GM12878 (cell line): Measurements from ENCODE around the gene CCDC24. TPM values are rescaled to one million over a fixed set of nuclear protein-coding genes. Genes with fewer than 3 reads are reported as not detected.

Source experiments
- ATAC-seq: fragments of 200-7000 bp; cut with Tn5 transposase; 3 replicates; pipeline ENCODE4 v1.9.1; 2020; ENCODE audit warnings: mild to moderate bottlenecking, moderate library complexity
- BruUV-seq: library from RNA; stranded (reverse); fragments of 400-500 nt; replicated peaks from 2 replicates; lab custom pipeline; 2021; lab: Mats Ljungman, UMichigan
- CTCF ChIA-PET: fragments of 300-600 bp; sonication (Branson Sonifier 250); formaldehyde crosslinking; extraction: SDS; loops from one replicate; lab custom pipeline; 2021; ENCODE audit warnings: inconsistent platforms; lab: Yijun Ruan, JAX
- POLR2A ChIA-PET: fragments of 350-600 bp; formaldehyde crosslinking; extraction: SDS; loops from one replicate; lab custom pipeline; 2021; ENCODE audit warnings: inconsistent platforms; lab: Charles Lee
- RAD21 ChIA-PET: fragments of 300-600 bp; sonication (Branson Sonifier 250); formaldehyde crosslinking; loops from one replicate; lab custom pipeline; 2023; ENCODE audit warnings: antibody characterized with exemption; ENCODE audit not compliant: unreplicated experiment; lab: Charles Lee
- SMC1A ChIA-PET: fragments of 300-600 bp; sonication (Branson Sonifier 250); formaldehyde crosslinking; loops from one replicate; lab custom pipeline; 2023; ENCODE audit not compliant: unreplicated experiment, uncharacterized antibody; lab: Charles Lee
- DNase-seq: peaks from one replicate; pipeline ENCODE4 v3.0.0-alpha.2; 2011; ENCODE audit warnings: low read depth, low spot score
- FAIRE-seq: peaks from 3 replicates; lab custom pipeline; 2011; peaks lifted over from hg19 to GRCh38; lab: Jason Lieb, UNC
- H2AFZ ChIP-seq: 2 replicates; pipeline ENCODE4 v1.6.0; 2011; ENCODE audit warnings: low read depth, low read length, control low read depth; ENCODE audit not compliant: control insufficient read depth
- H3K27ac ChIP-seq: 2 replicates; pipeline ENCODE4 v1.5.1; 2011; ENCODE audit warnings: control low read depth; ENCODE audit not compliant: control insufficient read depth, insufficient read depth
- H3K27me3 ChIP-seq, 2 experiments: replicated peaks in 1 of 2; 2 replicates each; pipeline versions ENCODE4 v1.6.0 to v1.6.1; 2011; ENCODE audit warnings: low read length in 1 of 2; ENCODE audit not compliant: control insufficient read depth in 2 of 2, insufficient read depth in 2 of 2
- H3K36me3 ChIP-seq, 2 experiments: 2 replicates each; pipeline ENCODE4 v1.5.1; 2011; ENCODE audit warnings: low read length in 1 of 2; ENCODE audit not compliant: control insufficient read depth in 2 of 2, insufficient read depth in 2 of 2
- H3K4me1 ChIP-seq: 2 replicates; pipeline ENCODE4 v1.6.1; 2011; ENCODE audit warnings: mild to moderate bottlenecking, low read length, moderate library complexity, mixed read lengths; ENCODE audit not compliant: control insufficient read depth, insufficient read depth
- H3K4me2 ChIP-seq: 2 replicates; pipeline ENCODE4 v1.6.0; 2011; ENCODE audit warnings: control low read depth; ENCODE audit not compliant: control insufficient read depth, insufficient read depth
- H3K4me3 ChIP-seq: fragments of 200-600 bp; sonication (generic); 2 replicates; pipeline ENCODE4 v1.5.1; 2016
- H3K79me2 ChIP-seq: 2 replicates; pipeline ENCODE4 v1.6.0; 2011; ENCODE audit warnings: low read length; ENCODE audit not compliant: control insufficient read depth, insufficient read depth
- H3K9ac ChIP-seq: 2 replicates; pipeline ENCODE4 v1.8.0; 2011; ENCODE audit warnings: low read length, control low read depth, mixed read lengths; ENCODE audit not compliant: control insufficient read depth, insufficient read depth
- H3K9me3 ChIP-seq: replicated peaks from 3 replicates; pipeline ENCODE4 v1.5.1; 2011; ENCODE audit warnings: mild to moderate bottlenecking, low read length; ENCODE audit not compliant: control insufficient read depth, insufficient read depth
- H4K20me1 ChIP-seq: 2 replicates; pipeline ENCODE4 v1.6.0; 2011; ENCODE audit not compliant: control insufficient read depth, insufficient read depth
- CHD2 ChIP-seq: IDR thresholded peaks from 2 replicates; pipeline ENCODE4 v1.6.1; 2011; ENCODE audit warnings: low read depth, low read length, improper control_type of control experiment, borderline replicate concordance
- EZH2 ChIP-seq: IDR thresholded peaks from 2 replicates; pipeline ENCODE4 v1.6.1; 2012; ENCODE audit warnings: low read depth, mild to moderate bottlenecking, control low read depth, inconsistent platforms, low read length, borderline replicate concordance; ENCODE audit not compliant: control insufficient read depth
- IKZF2 ChIP-seq, 2 experiments: fragments of 450-650 bp; IDR thresholded peaks; 2 replicates each; pipeline ENCODE4 v1.6.1; 2017; ENCODE audit warnings: mild to moderate bottlenecking in 2 of 2, moderate library complexity in 2 of 2
- MXI1 ChIP-seq: fragments of 150-350 bp; IDR thresholded peaks from 2 replicates; pipeline ENCODE4 v1.6.1; 2011; ENCODE audit warnings: low read depth, mild to moderate bottlenecking, inconsistent platforms, low read length, improper control_type of control experiment
- RBBP5 ChIP-seq: fragments of 200-600 bp; sonication (generic); conservative IDR thresholded peaks from 2 replicates; pipeline ENCODE4 v1.6.1; 2016
- RUNX3 ChIP-seq: IDR thresholded peaks from 2 replicates; pipeline ENCODE4 v1.6.1; 2012; ENCODE audit warnings: low read length, inconsistent platforms
- SMARCA5 ChIP-seq: fragments of 450-650 bp; IDR thresholded peaks from 2 replicates; pipeline ENCODE4 v1.6.1; 2017; ENCODE audit warnings: mild to moderate bottlenecking
- SPI1 ChIP-seq: IDR thresholded peaks from 2 replicates; pipeline ENCODE4 v1.6.1; 2011; ENCODE audit warnings: low read depth, mild to moderate bottlenecking, low read length, moderate library complexity, borderline replicate concordance; ENCODE audit not compliant: insufficient read depth
- TAF1 ChIP-seq: IDR thresholded peaks from 2 replicates; pipeline ENCODE4 v1.6.1; 2011; ENCODE audit warnings: mild to moderate bottlenecking, low read depth, low read length, borderline replicate concordance
- WRNIP1 ChIP-seq: IDR thresholded peaks from 2 replicates; pipeline ENCODE4 v1.6.1; 2011; ENCODE audit warnings: low read depth, low read length, improper control_type of control experiment, borderline replicate concordance
- YY1 ChIP-seq: IDR thresholded peaks from 2 replicates; pipeline ENCODE4 v1.6.1; 2011; ENCODE audit warnings: low read depth, mild to moderate bottlenecking, low read length
- WGBS: methylation state at CpG from one replicate; pipeline ENCODE4 v1.1.6; 2016; ENCODE audit warnings: low lambda C conversion rate; ENCODE audit not compliant: insufficient replicate concordance, insufficient coverage; ENCODE audit errors: missing lambda C conversion rate; 5-methylcytosine and 5-hydroxymethylcytosine counted together
- in situ Hi-C: fragments of 300-500 bp; cut with MboI; formaldehyde crosslinking; loops from 9 replicates; pipeline ENCODE4 v1.14.3; 2018; ENCODE audit warnings: mixed read lengths
- intact Hi-C: fragments of 100-400 bp; cut with micrococcal nuclease; formaldehyde crosslinking; loops from one replicate; pipeline ENCODE4 v1.14.2; 2022; ENCODE audit not compliant: unreplicated experiment
- polyA plus RNA-seq, 11 experiments: library from polyadenylated mRNA; depleted of rRNA in 4 of 11; unstranded in 6 of 11; stranded (reverse) in 5 of 11; fragments of >200 nt; fragmentation: Nextera tagmentation in 4 of 11; fragmentation: Illumina TruSeq in 1 of 11; extraction: Ambion mirVana in 4 of 11; extraction: Trizol in 1 of 11; gene quantifications; 1 replicate in 1 of 11; 2 replicates in 10 of 11; pipeline versions ENCODE4 v1.2.1 to v1.2.3, GENCODE V29; 2011 to 2016; ENCODE audit warnings: inconsistent platforms in 2 of 11, missing spikeins in 2 of 11, low read depth in 1 of 11
- total RNA-seq, 4 experiments: library from RNA; depleted of rRNA in 3 of 4; stranded (reverse); fragments of >200 nt in 3 of 4; fragmentation: Illumina TruSeq in 1 of 4; extraction: Trizol in 1 of 4; gene quantifications; 2 replicates each; pipeline versions ENCODE4 v1.2.1 to v1.2.3, GENCODE V29; 2013 to 2021
- TF ChIP-seq, protein P1 (sequence below): IDR thresholded peaks from 2 replicates; pipeline ENCODE4 v1.6.1; 2011; ENCODE audit warnings: borderline replicate concordance, low read depth, mild to moderate bottlenecking, moderate library complexity, mixed read lengths, low read length; ENCODE audit not compliant: insufficient read depth; ENCODE audit errors: extremely low read length
- TF ChIP-seq, protein P2 (sequence below): fragments of 450-650 bp; IDR thresholded peaks from 2 replicates; pipeline ENCODE4 v1.6.1; 2016; ENCODE audit warnings: mild to moderate bottlenecking
- TF ChIP-seq, protein P3 (sequence below): fragments of 450-650 bp; IDR thresholded peaks from 2 replicates; pipeline ENCODE4 v1.6.1; 2017; ENCODE audit warnings: low read depth, mild to moderate bottlenecking, moderate library complexity

Gene CCDC24
- total and polyA plus RNA-seq, 10 of the 15 experiments (the other 5 are each of a cell fraction or from before 2014, with no cell fraction given), result 0.18 to 3.1 (median 1.6) TPM; not detected in 1

DNA sequence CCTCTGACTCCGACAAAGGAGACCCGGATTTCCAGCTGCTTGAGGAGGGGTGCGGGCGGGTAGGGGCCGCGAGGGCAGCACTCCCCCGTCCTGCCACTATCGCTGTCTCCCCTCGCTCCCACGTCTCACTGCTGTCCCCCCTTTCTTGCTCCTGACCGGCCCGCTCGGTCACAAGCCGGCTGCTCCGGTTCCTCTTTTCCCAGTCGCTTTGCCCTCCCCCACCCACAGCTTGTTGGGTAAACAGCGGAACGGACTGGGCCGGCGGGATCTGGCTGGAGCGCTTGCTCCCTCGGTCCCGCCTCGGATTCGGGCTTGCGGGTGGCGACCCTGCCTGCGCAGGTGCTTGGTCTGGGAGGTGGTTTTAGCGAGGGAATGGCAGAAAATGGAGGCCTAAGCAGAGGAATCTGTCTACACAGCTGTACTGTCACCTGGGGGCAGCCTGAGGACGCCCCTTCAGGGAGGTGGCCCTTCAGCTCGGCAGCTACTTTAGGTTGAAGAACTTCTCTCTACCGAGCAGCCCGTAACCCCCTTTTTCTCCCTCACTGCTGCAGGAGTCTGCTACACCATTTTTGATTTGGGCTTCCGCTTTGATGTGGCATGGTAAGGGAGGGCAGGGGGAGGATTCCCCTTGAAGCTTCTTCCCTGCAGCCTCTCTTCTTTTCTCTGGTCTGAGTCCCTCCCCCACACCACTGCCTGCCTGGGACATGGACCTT is 16.0 kb upstream of the CCDC24 start:
- POLR2A ChIA-PET, result interaction anchor here (0.5 to 3.8 kb wide), 10 partner anchors 15 to 1317 kb away, joined by 3 to 18 read pairs (median 3); partner anchors contain the start of genes CCDC24, IPO13 and PPIH

More for the DNA sequence above, 16.0 kb upstream of the CCDC24 start:
- TF ChIP-seq YY1 (peak; percentile 50; the same call in 1 of the 2 replicates), RBBP5 (no peak), WRNIP1 (no peak), IKZF2 (IDR thresholded peaks at IDR 0.05) (peak; percentile 13 to 41; a peak in 1 of 4 replicates), RUNX3 (peak; percentile 21; the same call in 1 of the 2 replicates), MXI1 (peak; percentile 17; the same call in 1 of the 2 replicates), EZH2 (no peak), TAF1 (no peak), SMARCA5 (no peak), CHD2 (0 out of 2 replicates have a peak, but pooled peaks have one; percentile 38), SPI1 (peak; percentile 85)
- TF ChIP-seq, protein P1, sequence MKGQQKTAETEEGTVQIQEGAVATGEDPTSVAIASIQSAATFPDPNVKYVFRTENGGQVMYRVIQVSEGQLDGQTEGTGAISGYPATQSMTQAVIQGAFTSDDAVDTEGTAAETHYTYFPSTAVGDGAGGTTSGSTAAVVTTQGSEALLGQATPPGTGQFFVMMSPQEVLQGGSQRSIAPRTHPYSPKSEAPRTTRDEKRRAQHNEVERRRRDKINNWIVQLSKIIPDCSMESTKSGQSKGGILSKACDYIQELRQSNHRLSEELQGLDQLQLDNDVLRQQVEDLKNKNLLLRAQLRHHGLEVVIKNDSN, result no peak
- TF ChIP-seq, protein P2, sequence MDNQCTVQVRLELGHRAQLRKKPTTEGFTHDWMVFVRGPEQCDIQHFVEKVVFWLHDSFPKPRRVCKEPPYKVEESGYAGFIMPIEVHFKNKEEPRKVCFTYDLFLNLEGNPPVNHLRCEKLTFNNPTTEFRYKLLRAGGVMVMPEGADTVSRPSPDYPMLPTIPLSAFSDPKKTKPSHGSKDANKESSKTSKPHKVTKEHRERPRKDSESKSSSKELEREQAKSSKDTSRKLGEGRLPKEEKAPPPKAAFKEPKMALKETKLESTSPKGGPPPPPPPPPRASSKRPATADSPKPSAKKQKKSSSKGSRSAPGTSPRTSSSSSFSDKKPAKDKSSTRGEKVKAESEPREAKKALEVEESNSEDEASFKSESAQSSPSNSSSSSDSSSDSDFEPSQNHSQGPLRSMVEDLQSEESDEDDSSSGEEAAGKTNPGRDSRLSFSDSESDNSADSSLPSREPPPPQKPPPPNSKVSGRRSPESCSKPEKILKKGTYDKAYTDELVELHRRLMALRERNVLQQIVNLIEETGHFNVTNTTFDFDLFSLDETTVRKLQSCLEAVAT, result 0 out of 2 replicates have a peak, but pooled peaks have one; percentile 28
- TF ChIP-seq, protein P3, sequence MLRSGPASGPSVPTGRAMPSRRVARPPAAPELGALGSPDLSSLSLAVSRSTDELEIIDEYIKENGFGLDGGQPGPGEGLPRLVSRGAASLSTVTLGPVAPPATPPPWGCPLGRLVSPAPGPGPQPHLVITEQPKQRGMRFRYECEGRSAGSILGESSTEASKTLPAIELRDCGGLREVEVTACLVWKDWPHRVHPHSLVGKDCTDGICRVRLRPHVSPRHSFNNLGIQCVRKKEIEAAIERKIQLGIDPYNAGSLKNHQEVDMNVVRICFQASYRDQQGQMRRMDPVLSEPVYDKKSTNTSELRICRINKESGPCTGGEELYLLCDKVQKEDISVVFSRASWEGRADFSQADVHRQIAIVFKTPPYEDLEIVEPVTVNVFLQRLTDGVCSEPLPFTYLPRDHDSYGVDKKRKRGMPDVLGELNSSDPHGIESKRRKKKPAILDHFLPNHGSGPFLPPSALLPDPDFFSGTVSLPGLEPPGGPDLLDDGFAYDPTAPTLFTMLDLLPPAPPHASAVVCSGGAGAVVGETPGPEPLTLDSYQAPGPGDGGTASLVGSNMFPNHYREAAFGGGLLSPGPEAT, result 0 out of 2 replicates have a peak, but pooled peaks have one; percentile 15
- CTCF ChIA-PET, result interaction anchor here (0.6 to 1.0 kb wide), 6 partner anchors 14 to 62 kb away, joined by 3 to 4 read pairs (median 3); no protein-coding TSS in a partner anchor
- peaks cover 37% of the 10 kb centered on the region for H3K4me1 ChIP-seq
- H3K4me3 ChIP-seq, result peak overlapping the region; percentile 95
- in situ Hi-C loops (no loop called here), intact Hi-C loops (loop anchor here (2.0 kb wide), 1 partner anchor 29 kb away; the partner anchor contains the start of gene IPO13)
- H3K4me2 ChIP-seq, result peak overlapping the region; percentile 84
- BruUV-seq, result TSS peak; percentile 59
- under 1% methylated on average over 25 of the region's 34 CpGs for WGBS
- H3K9ac ChIP-seq, result peak overlapping the region; percentile 88
- H2AFZ ChIP-seq, result peak overlapping the region; percentile 92
- H3K79me2 ChIP-seq, result peaks cover 53% of the 10 kb centered on the region
- H3K27me3 ChIP-seq, result no peaks in the 10 kb centered on the region
- RAD21 ChIA-PET, result interaction anchor here (1.1 to 3.0 kb wide), 4 partner anchors 15 to 212 kb away, joined by 3 to 10 read pairs (median 4); partner anchors contain the start of gene IPO13
- FAIRE-seq (no peak), DNase-seq (no peak), ATAC-seq (peak; percentile 15)
- H3K27ac ChIP-seq, result peak overlapping the region; percentile 73
- SMC1A ChIA-PET, result interaction anchor here (0.8 to 1.5 kb wide), 7 partner anchors 15 to 1158 kb away, joined by 3 to 4 read pairs (median 3); partner anchors contain the start of gene SVBP
- H3K9me3 ChIP-seq, result no peaks in the 10 kb centered on the region
- H4K20me1 ChIP-seq, result no peaks in the 10 kb centered on the region
- H3K36me3 ChIP-seq, result peaks cover 11 to 15% of the 10 kb centered on the region in 2 experiments
